ENCODE data around the gene DDX20. TPM values are rescaled to one million over a fixed set of nuclear protein-coding genes. Genes with fewer than 3 reads are reported as not detected.

Gene DDX20
- total and polyA plus RNA-seq, 11 donors, result 2.9 to 12.9 (median 7.3) TPM

DNA sequence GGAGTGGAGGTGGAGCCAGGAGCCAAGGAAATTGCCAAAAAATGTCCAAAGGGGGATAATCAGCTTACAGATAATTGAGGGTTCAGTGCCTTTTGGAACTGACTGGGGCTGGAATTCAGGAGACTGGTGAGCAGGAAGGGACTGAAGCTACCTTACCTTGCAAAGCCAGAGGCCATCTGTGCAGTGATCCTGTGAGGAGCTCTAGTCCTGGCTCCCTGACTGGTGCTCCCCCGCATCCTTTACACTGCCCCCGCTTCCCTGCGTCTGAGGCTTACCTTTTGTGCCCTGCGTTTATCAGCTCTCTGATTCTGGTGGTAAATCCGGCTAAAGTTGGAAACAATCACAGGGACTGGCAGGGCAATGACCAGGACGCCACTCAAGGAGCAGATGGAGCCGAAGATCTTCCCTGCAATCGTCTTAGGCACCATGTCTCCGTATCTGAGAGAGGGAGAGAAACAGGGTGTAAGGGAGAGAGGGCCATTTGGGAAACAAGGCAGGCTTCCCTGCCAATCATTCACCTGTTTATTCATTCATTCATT, 31.0 kb downstream of the DDX20 start:
- no peak for TF ChIP-seq POLR2A (IDR thresholded peaks at IDR 0.05)
- TF ChIP-seq, protein P1, sequence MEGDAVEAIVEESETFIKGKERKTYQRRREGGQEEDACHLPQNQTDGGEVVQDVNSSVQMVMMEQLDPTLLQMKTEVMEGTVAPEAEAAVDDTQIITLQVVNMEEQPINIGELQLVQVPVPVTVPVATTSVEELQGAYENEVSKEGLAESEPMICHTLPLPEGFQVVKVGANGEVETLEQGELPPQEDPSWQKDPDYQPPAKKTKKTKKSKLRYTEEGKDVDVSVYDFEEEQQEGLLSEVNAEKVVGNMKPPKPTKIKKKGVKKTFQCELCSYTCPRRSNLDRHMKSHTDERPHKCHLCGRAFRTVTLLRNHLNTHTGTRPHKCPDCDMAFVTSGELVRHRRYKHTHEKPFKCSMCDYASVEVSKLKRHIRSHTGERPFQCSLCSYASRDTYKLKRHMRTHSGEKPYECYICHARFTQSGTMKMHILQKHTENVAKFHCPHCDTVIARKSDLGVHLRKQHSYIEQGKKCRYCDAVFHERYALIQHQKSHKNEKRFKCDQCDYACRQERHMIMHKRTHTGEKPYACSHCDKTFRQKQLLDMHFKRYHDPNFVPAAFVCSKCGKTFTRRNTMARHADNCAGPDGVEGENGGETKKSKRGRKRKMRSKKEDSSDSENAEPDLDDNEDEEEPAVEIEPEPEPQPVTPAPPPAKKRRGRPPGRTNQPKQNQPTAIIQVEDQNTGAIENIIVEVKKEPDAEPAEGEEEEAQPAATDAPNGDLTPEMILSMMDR (IDR thresholded peaks at IDR 0.05), result no peak
- intact Hi-C loops (cut with DNase I), result loop anchor here in 3 of 10 donors (5.0 to 10.0 kb wide), 2 partner anchors 548 to 551 kb away; no protein-coding TSS in a partner anchor
- H3K36me3 ChIP-seq, result no peaks in the 10 kb centered on the region
- no peaks in the 10 kb centered on the region for H3K9me3 ChIP-seq
- no peak overlapping the region for H3K4me3 ChIP-seq
- no peaks in the 10 kb centered on the region for H3K27me3 ChIP-seq
- DNase-seq, result no peak
- peaks cover 0 to 3% (median 0%) of the 10 kb centered on the region in 12 donors for H3K4me1 ChIP-seq
- H3K27ac ChIP-seq, result no peak overlapping the region
- 75 to 77% (median 76%) methylated on average over 9 of the region's 9 CpGs for WGBS, 4 donors
- ATAC-seq, result no peak

DNA sequence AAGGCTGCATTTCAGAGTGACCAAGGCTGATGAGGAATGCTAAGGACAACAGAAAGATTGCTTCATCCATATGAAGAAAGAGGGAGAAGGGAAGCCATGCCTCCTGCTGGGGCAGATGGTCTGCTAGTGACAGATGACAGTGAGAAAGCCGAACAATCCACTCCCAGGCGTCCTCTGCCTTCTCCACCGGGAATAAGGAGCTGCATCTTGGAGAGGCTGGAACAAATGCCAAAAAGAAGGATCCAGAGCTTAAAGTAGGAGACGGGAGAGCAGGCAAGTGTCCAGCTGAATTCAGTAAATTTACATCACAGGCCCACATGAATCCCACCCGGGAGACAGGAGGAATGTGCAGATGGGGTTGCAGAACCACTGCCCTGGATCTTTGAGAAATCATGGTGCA, 33.4 kb downstream of the DDX20 start:
- TF ChIP-seq POLR2A (IDR thresholded peaks at IDR 0.05), result no peak
- Histone ChIP-seq H3K36me3 (no peaks in the 10 kb centered on the region), H3K27ac (no peak overlapping the region), H3K4me1 (peaks cover 0 to 8% (median under 1%) of the 10 kb centered on the region in 12 donors), H3K4me3 (no peak overlapping the region), H3K27me3 (no peaks in the 10 kb centered on the region), H3K9me3 (no peaks in the 10 kb centered on the region)
- intact Hi-C loops (cut with DNase I), result loop anchor here in 3 of 10 donors (5.0 to 10.0 kb wide), 2 partner anchors 546 to 548 kb away; no protein-coding TSS in a partner anchor
- WGBS, 4 donors, result 59 to 71% (median 65%) methylated on average over 5 of the region's 5 CpGs
- ATAC-seq (peak in 1 of 4 donors; percentile 13), DNase-seq (no peak)

DNA sequence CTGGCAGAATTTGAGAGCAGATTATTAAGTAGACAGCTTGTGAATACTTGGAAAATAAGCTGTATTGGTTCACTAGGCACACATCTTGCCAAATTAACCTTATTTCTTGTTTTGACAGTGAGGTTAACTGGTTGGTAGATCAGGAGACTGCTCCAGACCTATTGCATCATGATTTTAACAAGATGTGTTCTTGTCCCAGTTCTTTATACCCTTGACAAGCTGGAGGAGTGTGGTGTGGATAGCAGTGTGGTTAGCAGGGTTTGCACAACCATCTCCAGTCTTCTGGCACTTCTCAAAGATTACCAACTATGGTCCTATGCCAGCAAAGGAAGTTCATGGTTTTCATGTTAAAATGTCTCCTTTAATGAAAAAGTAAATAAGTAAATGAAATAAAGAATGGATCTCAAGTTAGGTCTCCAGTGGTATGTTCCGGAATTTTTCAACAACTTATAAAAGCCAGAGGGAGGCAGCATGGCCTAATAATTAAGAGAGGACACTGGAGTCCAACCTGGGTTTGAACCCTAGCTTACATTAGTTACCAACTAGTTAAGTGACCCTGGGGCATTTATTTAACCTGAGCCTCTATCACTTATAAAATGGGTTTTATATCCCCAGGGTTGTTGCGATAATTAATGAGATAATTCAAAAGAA, 34.1 kb downstream of the DDX20 start:
- DNase-seq, result no peak
- peak in 2 of 4 donors; percentile 66 to 67 for ATAC-seq
- Histone ChIP-seq H3K27ac (no peak overlapping the region), H3K4me1 (peaks cover 0 to 8% (median under 1%) of the 10 kb centered on the region in 12 donors), H3K27me3 (no peaks in the 10 kb centered on the region), H3K4me3 (no peak overlapping the region), H3K9me3 (no peaks in the 10 kb centered on the region), H3K36me3 (no peaks in the 10 kb centered on the region)
- WGBS, 4 donors, result 82 to 89% (median 84%) methylated on average over 2 of the region's 2 CpGs
- TF ChIP-seq POLR2A (IDR thresholded peaks at IDR 0.05), result no peak
- TF ChIP-seq, protein P1 (IDR thresholded peaks at IDR 0.05), result peak in 7 of 12 donors; percentile 10 to 43 (median 28)
- intact Hi-C loops (cut with DNase I), result loop anchor here in 8 of 10 donors (5.0 to 10.0 kb wide), 2 partner anchors 545 to 548 kb away; no protein-coding TSS in a partner anchor

DNA sequence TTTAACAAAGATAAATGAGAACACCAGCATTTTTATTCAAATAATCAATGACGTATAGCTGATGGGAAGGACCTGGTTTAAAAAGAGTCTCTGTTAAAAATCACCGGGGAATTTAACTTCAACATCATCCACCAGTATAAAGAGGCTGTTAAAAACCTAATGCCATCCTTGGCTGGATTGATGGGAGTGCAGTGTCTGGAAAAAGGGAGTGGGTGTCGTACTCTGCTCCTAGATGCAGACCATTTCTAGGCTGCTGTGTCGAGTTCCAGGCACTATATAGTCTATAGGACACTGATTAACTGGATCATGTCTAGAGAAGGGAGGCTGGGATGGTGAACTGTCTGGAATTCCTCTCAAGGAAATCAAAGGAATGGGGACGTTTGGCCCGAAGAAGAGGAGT, 36.1 kb downstream of the DDX20 start:
- Histone ChIP-seq H3K4me3 (no peak overlapping the region), H3K36me3 (no peaks in the 10 kb centered on the region), H3K27ac (no peak overlapping the region), H3K9me3 (no peaks in the 10 kb centered on the region), H3K4me1 (peaks cover 0 to 8% (median under 1%) of the 10 kb centered on the region in 12 donors), H3K27me3 (no peaks in the 10 kb centered on the region)
- intact Hi-C loops (cut with DNase I), result loop anchor here in 5 of 10 donors (5.0 to 10.0 kb wide), 2 partner anchors 543 to 546 kb away; no protein-coding TSS in a partner anchor
- TF ChIP-seq POLR2A (IDR thresholded peaks at IDR 0.05), result no peak
- TF ChIP-seq, protein P1 (IDR thresholded peaks at IDR 0.05), result no peak
- DNase-seq (no peak), ATAC-seq (no peak)
- 84 to 87% (median 86%) methylated on average over 6 of the region's 6 CpGs for WGBS, 4 donors
